Measurements from ENCODE around the gene SLC25A2. TPM values are rescaled to one million over a fixed set of nuclear protein-coding genes. Genes with fewer than 3 reads are reported as not detected.

The SLC25A2 gene
- total and polyA plus RNA-seq, 2 of the 8 experiments (the other 6 are each of a cell fraction or from before 2014, with no cell fraction given) = not detected

DNA sequence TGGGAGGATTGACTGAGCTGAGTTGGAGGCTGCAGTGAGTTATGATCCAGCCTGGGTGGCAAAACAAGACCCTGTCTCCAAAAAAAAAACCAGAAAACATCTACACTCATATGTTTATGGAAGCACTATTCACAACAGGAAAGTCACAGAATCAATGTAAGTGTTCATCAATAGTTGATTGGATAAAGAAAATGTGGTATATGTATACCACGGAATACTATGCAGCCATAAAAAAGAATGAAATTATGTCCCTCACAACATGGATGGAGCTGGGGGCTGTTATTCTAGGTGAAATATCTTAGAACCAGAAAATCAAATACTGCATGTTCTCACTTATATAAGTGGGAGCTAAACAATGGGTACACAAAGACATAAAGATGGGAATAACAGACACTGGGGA lies 2.8 kb upstream of the SLC25A2 start:
- TF ChIP-seq TAF1 (IDR thresholded peaks at IDR 0.05; ENCODE audit: low read depth, low read length) = no peak
- TF ChIP-seq GABPA (IDR thresholded peaks at IDR 0.05; ENCODE audit: borderline replicate concordance, insufficient read depth, low read length) = no peak
- TF ChIP-seq POU5F1 (IDR thresholded peaks at IDR 0.05; ENCODE audit: low read depth, low read length) = no peak
- no peak for TF ChIP-seq SAP30 (IDR thresholded peaks at IDR 0.05; ENCODE audit: insufficient read depth, insufficient replicate concordance, low read length)
- no peak for TF ChIP-seq HDAC6 (IDR thresholded peaks at IDR 0.05; ENCODE audit: low read depth, low read length)
- TF ChIP-seq, protein P1, sequence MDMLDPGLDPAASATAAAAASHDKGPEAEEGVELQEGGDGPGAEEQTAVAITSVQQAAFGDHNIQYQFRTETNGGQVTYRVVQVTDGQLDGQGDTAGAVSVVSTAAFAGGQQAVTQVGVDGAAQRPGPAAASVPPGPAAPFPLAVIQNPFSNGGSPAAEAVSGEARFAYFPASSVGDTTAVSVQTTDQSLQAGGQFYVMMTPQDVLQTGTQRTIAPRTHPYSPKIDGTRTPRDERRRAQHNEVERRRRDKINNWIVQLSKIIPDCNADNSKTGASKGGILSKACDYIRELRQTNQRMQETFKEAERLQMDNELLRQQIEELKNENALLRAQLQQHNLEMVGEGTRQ (IDR thresholded peaks at IDR 0.05; ENCODE audit: low read length) = no peak
- no peak for TF ChIP-seq SIRT6 (IDR thresholded peaks at IDR 0.05; ENCODE audit: low read length)
- TF ChIP-seq KDM5A (IDR thresholded peaks at IDR 0.05; ENCODE audit: low read length) = no peak
- no peak for TF ChIP-seq KDM4A (IDR thresholded peaks at IDR 0.05; ENCODE audit: low read depth, low read length, severe bottlenecking)
- TF ChIP-seq HDAC2 (IDR thresholded peaks at IDR 0.05; ENCODE audit: borderline replicate concordance in 1 of 2, low read depth in 2 of 2, low read length in 2 of 2) = no peak
- TF ChIP-seq SRF (IDR thresholded peaks at IDR 0.05; ENCODE audit: low read depth, low read length) = no peak
- no peak for TF ChIP-seq JUND (IDR thresholded peaks at IDR 0.05; ENCODE audit: low read length)
- WGBS, 2 experiments (ENCODE audit: extremely low coverage in 1 of 2, insufficient coverage in 1 of 2, insufficient read length in 1 of 2, insufficient replicate concordance in 2 of 2, low coverage in 1 of 2, low lambda C conversion rate in 2 of 2, missing lambda C conversion rate in 1 of 2) = 95% methylated on average over 1 of the region's 1 CpG; no CpG with 5 or more reads in 1 of the 2 experiments

More for the DNA sequence above, 2.8 kb upstream of the SLC25A2 start:
- no peak overlapping the region for H3K9ac ChIP-seq (replicated peaks in 1 of 4; ENCODE audit: extremely low read depth in 1 of 4, low read depth in 3 of 4, low read length in 3 of 4)
- H3K79me1 ChIP-seq (ENCODE audit: low read depth, low read length) = no peaks in the 10 kb centered on the region
- no peak overlapping the region for H2BK120ac ChIP-seq (replicated peaks; ENCODE audit: low read depth, low read length)
- H3K4me2 ChIP-seq (ENCODE audit: insufficient read depth in 1 of 2, low read depth in 2 of 2, low read length in 2 of 2) = no peak overlapping the region
- no peak overlapping the region for H3K27ac ChIP-seq (ENCODE audit: low read depth, low read length)
- no peaks in the 10 kb centered on the region for H4K20me1 ChIP-seq (replicated peaks in 1 of 2; ENCODE audit: control insufficient read depth in 1 of 2, insufficient read depth in 2 of 2, low read length in 2 of 2)
- H4K5ac ChIP-seq (ENCODE audit: insufficient read length, low read depth, low read length) = no peak overlapping the region
- ChIA-PET POLR2A (ENCODE audit: partially characterized antibody) (interaction anchor here (1.9 kb wide), 1 partner anchor 10 kb away, joined by 7 read pairs; no protein-coding TSS in a partner anchor), CTCF (ENCODE audit: partially characterized antibody) (interaction anchor here (0.9 to 1.3 kb wide), 5 partner anchors 13 to 258 kb away, joined by 3 to 5 read pairs (median 3); no protein-coding TSS in a partner anchor)
- H3K4me1 ChIP-seq (replicated peaks in 1 of 4; ENCODE audit: control insufficient read depth in 3 of 4, insufficient read depth in 4 of 4, low read length in 3 of 4) = no peaks in the 10 kb centered on the region
- H2AK5ac ChIP-seq (ENCODE audit: low read depth, low read length) = no peak overlapping the region
- H2BK5ac ChIP-seq (ENCODE audit: low read depth, low read length) = no peak overlapping the region
- no peak overlapping the region for H4K8ac ChIP-seq (ENCODE audit: extremely low read depth, insufficient read depth, low read length)
- no peaks in the 10 kb centered on the region for H3K27me3 ChIP-seq (replicated peaks in 1 of 4; ENCODE audit: control insufficient read depth in 3 of 4, extremely low read depth in 1 of 4, insufficient read depth in 3 of 4, low read length in 3 of 4)
- no peak overlapping the region for H2AFZ ChIP-seq (ENCODE audit: low read length)
- no peak overlapping the region for H4K91ac ChIP-seq (replicated peaks; ENCODE audit: insufficient read length, low read length)
- no peak overlapping the region for H3K56ac ChIP-seq (replicated peaks; ENCODE audit: insufficient read length, low read depth, low read length)
- H3K79me2 ChIP-seq (ENCODE audit: control insufficient read depth in 1 of 2, insufficient read depth in 2 of 2, low read length in 2 of 2) = no peaks in the 10 kb centered on the region
- no peak overlapping the region for H3K4ac ChIP-seq (replicated peaks; ENCODE audit: insufficient read length, low read depth, low read length)
- no peaks in the 10 kb centered on the region for H3K23me2 ChIP-seq (ENCODE audit: low read depth, low read length)
- H3K4me3 ChIP-seq (ENCODE audit: extremely low read depth in 1 of 4, insufficient read depth in 2 of 4, low read depth in 3 of 4, low read length in 4 of 4) = no peak overlapping the region
- FAIRE-seq (no peak), DNase-seq (ENCODE audit: low read depth in 1 of 2, low spot score in 2 of 2) (no peak)
- no peak overlapping the region for H3K23ac ChIP-seq (ENCODE audit: insufficient read length)
- no peak overlapping the region for H2BK15ac ChIP-seq (ENCODE audit: low read length)
- no peak overlapping the region for H2BK12ac ChIP-seq (ENCODE audit: low read depth, low read length)
- no peaks in the 10 kb centered on the region for H3K36me3 ChIP-seq (ENCODE audit: control insufficient read depth in 2 of 4, insufficient read depth in 4 of 4, low read length in 3 of 4)
- H3K9me3 ChIP-seq (ENCODE audit: insufficient read depth in 2 of 2, low read depth in 1 of 2, low read length in 1 of 2) = peaks cover 0 to 17% of the 10 kb centered on the region in 2 experiments; a peak in 2 of 4 replicates
- H3K14ac ChIP-seq (ENCODE audit: insufficient read length) = no peak overlapping the region
- H3K18ac ChIP-seq (ENCODE audit: extremely low read depth, low read length) = no peak overlapping the region
- H2BK20ac ChIP-seq (ENCODE audit: low read length) = no peak overlapping the region

Measured in H1 (cell line).